CD4-positive, alpha-beta T cell treated with Interferon alpha-2 for 1 hour (primary cell): ENCODE data around the gene MRPL37.

ENCODE experiments used
- DNase-seq, 2 donors: peaks; one replicate each; pipeline ENCODE4 v3.0.0-alpha.2; 2020 to 2022

Gene MRPL37

GRCh38 chr1:54266195-54266594, 66.2 kb downstream of the MRPL37 start:
- no peak for DNase-seq

- no peak for DNase-seq
Measured at GRCh38 chr1:54266908-54267307, 66.9 kb downstream of the MRPL37 start.
